ENCODE results near the gene ELOVL2. TPM values are rescaled to one million over a fixed set of nuclear protein-coding genes. Genes with fewer than 3 reads are reported as not detected.
"Not testable (repeated sequence)": the region's sequence is repeated elsewhere in the genome, so short reads cannot be mapped to it uniquely, and the experiment has no call there.

The ELOVL2 gene
- total RNA-seq, 1 donor from 2014 or later: under 0.01 TPM

- Histone ChIP-seq H3K36me3 (ENCODE audit: control insufficient read depth, insufficient read depth, low read length) (no peaks in the 10 kb centered on the region), H3K27me3 (ENCODE audit: control insufficient read depth, insufficient read depth, low read length) (no peaks in the 10 kb centered on the region), H3K4me3 (ENCODE audit: low read depth, low read length) (no peak overlapping the region)
- DNase-seq (ENCODE audit: low read depth) (no peak), FAIRE-seq (no peak)
- TF ChIP-seq CTCF (IDR thresholded peaks at IDR 0.05; ENCODE audit: insufficient read depth, low read length, severe bottlenecking): no peak
Measured at GRCh38 chr6:11006061-11006460, 38.0 kb downstream of the ELOVL2 start.

GRCh38 chr6:11003297-11003696 is 40.8 kb downstream of the ELOVL2 start:
- H3K4me3 ChIP-seq (ENCODE audit: low read depth, low read length); H3K27me3 ChIP-seq (ENCODE audit: control insufficient read depth, insufficient read depth, low read length); DNase-seq (ENCODE audit: low read depth); H3K36me3 ChIP-seq (ENCODE audit: control insufficient read depth, insufficient read depth, low read length); FAIRE-seq: not testable (repeated sequence)

GRCh38 chr6:11002176-11002575 is 41.9 kb downstream of the ELOVL2 start:
- Histone ChIP-seq H3K36me3 (ENCODE audit: control insufficient read depth, insufficient read depth, low read length) (no peaks in the 10 kb centered on the region), H3K27me3 (ENCODE audit: control insufficient read depth, insufficient read depth, low read length) (no peaks in the 10 kb centered on the region), H3K4me3 (ENCODE audit: low read depth, low read length) (no peak overlapping the region)
- no peak for TF ChIP-seq CTCF (IDR thresholded peaks at IDR 0.05; ENCODE audit: insufficient read depth, low read length, severe bottlenecking)
- DNase-seq (ENCODE audit: low read depth) (no peak), FAIRE-seq (no peak)

- Histone ChIP-seq H3K36me3 (ENCODE audit: control insufficient read depth, insufficient read depth, low read length) (no peaks in the 10 kb centered on the region), H3K27me3 (ENCODE audit: control insufficient read depth, insufficient read depth, low read length) (no peaks in the 10 kb centered on the region), H3K4me3 (ENCODE audit: low read depth, low read length) (no peak overlapping the region)
- no peak for TF ChIP-seq CTCF (IDR thresholded peaks at IDR 0.05; ENCODE audit: insufficient read depth, low read length, severe bottlenecking)
- no peak for DNase-seq (ENCODE audit: low read depth)
- no peak for FAIRE-seq
Measured at GRCh38 chr6:10999994-11000393, 44.1 kb downstream of the ELOVL2 start.

DNA sequence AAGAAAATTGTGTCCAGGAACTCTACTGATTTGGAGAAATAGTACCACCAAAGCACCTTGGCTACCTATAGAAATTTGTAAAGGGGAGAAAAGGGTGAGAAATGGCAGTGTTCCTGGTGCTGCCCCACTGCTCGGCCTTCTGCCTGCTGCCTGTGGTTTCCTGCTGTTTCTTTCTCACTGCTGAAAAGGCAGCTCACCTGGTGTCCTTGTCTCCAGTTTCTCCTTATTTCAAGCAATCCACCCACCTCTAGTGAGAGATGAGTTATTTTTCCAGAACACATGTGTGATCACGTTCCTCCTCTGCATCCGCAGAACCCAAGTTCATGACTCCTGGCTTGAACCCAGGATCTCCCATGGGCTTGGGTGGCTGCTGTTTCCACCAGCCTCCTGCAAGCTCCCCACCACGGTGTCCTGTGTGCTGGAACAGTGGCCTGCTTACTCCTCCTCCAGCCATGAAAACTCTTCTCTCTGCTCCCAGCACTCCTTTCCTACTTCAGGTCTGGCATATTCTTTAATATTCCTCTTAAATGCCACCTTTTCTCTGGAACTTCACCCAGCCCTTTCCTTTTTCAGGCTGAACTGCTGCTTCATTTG is 48.9 kb downstream of the ELOVL2 start:
- FAIRE-seq: no peak
- no peak overlapping the region for H3K4me3 ChIP-seq (ENCODE audit: low read depth, low read length)
- no peaks in the 10 kb centered on the region for H3K36me3 ChIP-seq (ENCODE audit: control insufficient read depth, insufficient read depth, low read length)
- DNase-seq (ENCODE audit: low read depth): no peak
- no peaks in the 10 kb centered on the region for H3K27me3 ChIP-seq (ENCODE audit: control insufficient read depth, insufficient read depth, low read length)
- TF ChIP-seq CTCF (IDR thresholded peaks at IDR 0.05; ENCODE audit: insufficient read depth, low read length, severe bottlenecking): no peak

DNA sequence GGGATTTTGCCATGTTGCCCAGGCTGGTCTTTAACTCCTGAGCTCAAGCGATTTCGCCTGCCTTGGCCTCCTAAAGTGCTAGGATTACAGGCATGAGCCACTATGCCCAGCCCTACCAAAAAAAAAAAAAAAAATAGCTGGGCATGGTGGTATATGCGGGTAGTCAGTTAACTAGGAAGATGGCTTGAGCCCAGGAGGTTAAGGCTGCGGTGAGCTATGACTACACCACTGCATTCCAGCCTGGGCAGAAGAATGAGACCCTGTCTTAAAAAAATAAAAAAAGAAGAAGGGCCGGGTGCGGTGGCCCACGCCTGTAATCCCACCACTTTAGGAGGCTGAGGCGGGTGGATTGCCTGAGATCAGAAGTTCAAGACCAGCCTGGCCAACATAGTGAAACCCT is 50.2 kb downstream of the ELOVL2 start:
- no peak overlapping the region for H3K4me3 ChIP-seq (ENCODE audit: low read depth, low read length)
- FAIRE-seq (no peak), DNase-seq (ENCODE audit: low read depth) (no peak)
- no peaks in the 10 kb centered on the region for H3K36me3 ChIP-seq (ENCODE audit: control insufficient read depth, insufficient read depth, low read length)
- no peaks in the 10 kb centered on the region for H3K27me3 ChIP-seq (ENCODE audit: control insufficient read depth, insufficient read depth, low read length)
- TF ChIP-seq CTCF (IDR thresholded peaks at IDR 0.05; ENCODE audit: insufficient read depth, low read length, severe bottlenecking): no peak

Data from bronchial epithelial cell (primary cell).